ENCODE measurements around the gene PNMA8A. TPM values are rescaled to one million over a fixed set of nuclear protein-coding genes. Genes with fewer than 3 reads are reported as not detected.

Gene PNMA8A
- polyA plus RNA-seq, 2 of the 4 experiments (the other 2 are of a cell fraction), result 11.2 to 15.4 TPM

DNA sequence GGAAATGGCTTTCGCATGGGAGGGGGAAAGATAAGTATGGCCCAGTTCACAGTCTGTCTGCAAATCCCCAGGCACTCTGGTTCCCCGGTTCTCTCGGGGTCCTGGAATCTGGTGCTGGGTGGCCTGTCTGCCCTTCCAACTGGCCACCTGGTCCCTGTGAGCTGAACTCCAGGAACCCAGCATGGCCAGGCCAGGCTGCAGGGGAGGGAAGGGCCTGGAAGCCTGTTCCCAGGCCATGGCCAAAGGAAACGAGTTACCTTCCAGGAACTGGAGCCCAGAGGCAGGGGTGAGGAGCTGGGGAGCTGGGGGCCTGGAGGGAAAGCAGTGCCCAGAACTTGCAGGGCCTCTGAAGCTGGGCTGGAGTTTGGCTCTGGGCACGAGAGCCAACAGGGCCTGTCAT, 23.5 kb downstream of the PNMA8A start:
- FAIRE-seq, result no peak

DNA sequence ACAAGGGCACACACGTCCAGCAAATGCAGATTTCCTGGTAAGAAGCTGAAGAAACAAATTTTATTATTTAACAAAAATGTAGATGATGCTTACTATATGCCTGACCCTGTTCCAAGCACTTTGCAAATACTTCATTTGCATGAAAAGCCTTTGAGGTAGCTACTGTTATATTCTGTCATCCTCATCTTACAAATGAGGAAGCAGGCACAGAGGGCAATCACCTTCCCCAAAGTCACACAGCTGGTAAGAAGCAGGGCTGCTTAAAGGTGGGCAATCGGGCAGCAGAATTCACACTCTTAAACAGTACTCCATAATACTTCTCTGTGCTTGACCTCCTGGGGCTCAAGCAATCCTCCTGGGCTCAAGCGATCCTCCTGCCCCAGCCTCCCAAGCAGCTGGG, 24.4 kb downstream of the PNMA8A start:
- ATAC-seq (no peak), FAIRE-seq (no peak), DNase-seq (ENCODE audit: low read depth in 1 of 2, low spot score in 1 of 2) (no peak)
- Histone ChIP-seq H3K4me2 (no peak overlapping the region), H3K9me3 (no peaks in the 10 kb centered on the region), H3K4me1 (peaks cover 13% of the 10 kb centered on the region), H3K4me3 (no peak overlapping the region), H3K27ac (no peak overlapping the region)
- WGBS (ENCODE audit: missing lambda C conversion rate), result 37% methylated on average over 3 of the region's 3 CpGs
- ChIA-PET POLR2A (no interaction called here), CTCF (interaction anchor here (0.7 to 3.7 kb wide), 7 partner anchors 22 to 370 kb away, joined by 3 to 11 read pairs (median 5); no protein-coding TSS in a partner anchor)
- TF ChIP-seq CHD4 (IDR thresholded peaks at IDR 0.05; ENCODE audit: borderline replicate concordance), result no peak
- no peak for TF ChIP-seq HOXA7 (CRISPR knock-in tag; IDR thresholded peaks at IDR 0.05)
- no peak for TF ChIP-seq CBX2 (IDR thresholded peaks at IDR 0.05; ENCODE audit: borderline replicate concordance, low read depth)
- TF ChIP-seq, protein P1, sequence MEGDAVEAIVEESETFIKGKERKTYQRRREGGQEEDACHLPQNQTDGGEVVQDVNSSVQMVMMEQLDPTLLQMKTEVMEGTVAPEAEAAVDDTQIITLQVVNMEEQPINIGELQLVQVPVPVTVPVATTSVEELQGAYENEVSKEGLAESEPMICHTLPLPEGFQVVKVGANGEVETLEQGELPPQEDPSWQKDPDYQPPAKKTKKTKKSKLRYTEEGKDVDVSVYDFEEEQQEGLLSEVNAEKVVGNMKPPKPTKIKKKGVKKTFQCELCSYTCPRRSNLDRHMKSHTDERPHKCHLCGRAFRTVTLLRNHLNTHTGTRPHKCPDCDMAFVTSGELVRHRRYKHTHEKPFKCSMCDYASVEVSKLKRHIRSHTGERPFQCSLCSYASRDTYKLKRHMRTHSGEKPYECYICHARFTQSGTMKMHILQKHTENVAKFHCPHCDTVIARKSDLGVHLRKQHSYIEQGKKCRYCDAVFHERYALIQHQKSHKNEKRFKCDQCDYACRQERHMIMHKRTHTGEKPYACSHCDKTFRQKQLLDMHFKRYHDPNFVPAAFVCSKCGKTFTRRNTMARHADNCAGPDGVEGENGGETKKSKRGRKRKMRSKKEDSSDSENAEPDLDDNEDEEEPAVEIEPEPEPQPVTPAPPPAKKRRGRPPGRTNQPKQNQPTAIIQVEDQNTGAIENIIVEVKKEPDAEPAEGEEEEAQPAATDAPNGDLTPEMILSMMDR (IDR thresholded peaks at IDR 0.05), result no peak
- no peak for TF ChIP-seq ZSCAN20 (CRISPR knock-in tag; IDR thresholded peaks at IDR 0.05)
- TF ChIP-seq GATA3 (IDR thresholded peaks at IDR 0.05; ENCODE audit: borderline replicate concordance), result no peak
- TF ChIP-seq NFE2L2 (conservative IDR thresholded peaks at IDR 0.05; ENCODE audit: low read length), result no peak
- no peak for TF ChIP-seq HOXB13 (CRISPR knock-in tag; IDR thresholded peaks at IDR 0.05; ENCODE audit: low read depth)
- TF ChIP-seq FOXS1 (CRISPR knock-in tag; IDR thresholded peaks at IDR 0.05), result no peak
- TF ChIP-seq, protein P2, sequence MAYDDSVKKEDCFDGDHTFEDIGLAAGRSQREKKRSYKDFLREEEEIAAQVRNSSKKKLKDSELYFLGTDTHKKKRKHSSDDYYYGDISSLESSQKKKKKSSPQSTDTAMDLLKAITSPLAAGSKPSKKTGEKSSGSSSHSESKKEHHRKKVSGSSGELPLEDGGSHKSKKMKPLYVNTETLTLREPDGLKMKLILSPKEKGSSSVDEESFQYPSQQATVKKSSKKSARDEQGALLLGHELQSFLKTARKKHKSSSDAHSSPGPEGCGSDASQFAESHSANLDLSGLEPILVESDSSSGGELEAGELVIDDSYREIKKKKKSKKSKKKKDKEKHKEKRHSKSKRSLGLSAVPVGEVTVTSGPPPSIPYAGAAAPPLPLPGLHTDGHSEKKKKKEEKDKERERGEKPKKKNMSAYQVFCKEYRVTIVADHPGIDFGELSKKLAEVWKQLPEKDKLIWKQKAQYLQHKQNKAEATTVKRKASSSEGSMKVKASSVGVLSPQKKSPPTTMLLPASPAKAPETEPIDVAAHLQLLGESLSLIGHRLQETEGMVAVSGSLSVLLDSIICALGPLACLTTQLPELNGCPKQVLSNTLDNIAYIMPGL (CRISPR knock-in tag; IDR thresholded peaks at IDR 0.05; ENCODE audit: borderline replicate concordance), result no peak
- TF ChIP-seq RCOR1 (IDR thresholded peaks at IDR 0.05; ENCODE audit: low read depth, low read length), result no peak
- TF ChIP-seq CBX8 (IDR thresholded peaks at IDR 0.05), result no peak
- TF ChIP-seq, protein P3, sequence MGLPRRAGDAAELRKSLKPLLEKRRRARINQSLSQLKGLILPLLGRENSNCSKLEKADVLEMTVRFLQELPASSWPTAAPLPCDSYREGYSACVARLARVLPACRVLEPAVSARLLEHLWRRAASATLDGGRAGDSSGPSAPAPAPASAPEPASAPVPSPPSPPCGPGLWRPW (IDR thresholded peaks at IDR 0.05), result no peak
- no peak for TF ChIP-seq HDAC2 (IDR thresholded peaks at IDR 0.05)
- TF ChIP-seq, protein P4, sequence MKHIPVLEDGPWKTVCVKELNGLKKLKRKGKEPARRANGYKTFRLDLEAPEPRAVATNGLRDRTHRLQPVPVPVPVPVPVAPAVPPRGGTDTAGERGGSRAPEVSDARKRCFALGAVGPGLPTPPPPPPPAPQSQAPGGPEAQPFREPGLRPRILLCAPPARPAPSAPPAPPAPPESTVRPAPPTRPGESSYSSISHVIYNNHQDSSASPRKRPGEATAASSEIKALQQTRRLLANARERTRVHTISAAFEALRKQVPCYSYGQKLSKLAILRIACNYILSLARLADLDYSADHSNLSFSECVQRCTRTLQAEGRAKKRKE (CRISPR knock-in tag; IDR thresholded peaks at IDR 0.05; ENCODE audit: low read depth), result no peak
- TF ChIP-seq MAFK (IDR thresholded peaks at IDR 0.05; ENCODE audit: partially characterized antibody), result no peak
- no peak for TF ChIP-seq FOSB (CRISPR knock-in tag; IDR thresholded peaks at IDR 0.05)
- no peak for TF ChIP-seq TFCP2L1 (CRISPR knock-in tag; IDR thresholded peaks at IDR 0.05)
- no peak for TF ChIP-seq RNF2 (IDR thresholded peaks at IDR 0.05; ENCODE audit: borderline replicate concordance, low read depth)

More for the DNA sequence above, 23.5 kb downstream of the PNMA8A start:
- ATAC-seq, result 0 out of 6 replicates have a peak, but pooled peaks of 1 of the 2 experiments have one; percentile 28
- ChIA-PET POLR2A (no interaction called here), CTCF (interaction anchor here (0.9 to 3.7 kb wide), 10 partner anchors 9 to 371 kb away, joined by 3 to 11 read pairs (median 4); no protein-coding TSS in a partner anchor)
- no peak for TF ChIP-seq FOSB (CRISPR knock-in tag; IDR thresholded peaks at IDR 0.05)
- no peak for TF ChIP-seq FOXS1 (CRISPR knock-in tag; IDR thresholded peaks at IDR 0.05)
- TF ChIP-seq HEYL (CRISPR knock-in tag; IDR thresholded peaks at IDR 0.05), result no peak
- no peak for TF ChIP-seq HDAC2 (IDR thresholded peaks at IDR 0.05)
- TF ChIP-seq CBX2 (IDR thresholded peaks at IDR 0.05; ENCODE audit: borderline replicate concordance, low read depth), result no peak
- TF ChIP-seq JUN (IDR thresholded peaks at IDR 0.05), result no peak
- no peak for TF ChIP-seq POLR2A (IDR thresholded peaks at IDR 0.05; ENCODE audit: low read length)
- no peak for TF ChIP-seq BHLHE40 (IDR thresholded peaks at IDR 0.05; ENCODE audit: low read depth, low read length)
- H3K4me1 ChIP-seq, result peaks cover 7% of the 10 kb centered on the region
- no peaks in the 10 kb centered on the region for H3K9me3 ChIP-seq
- DNase-seq (ENCODE audit: low read depth in 1 of 2, low spot score in 1 of 2), result no peak
- 0 out of 6 replicates have a peak overlapping the region, but pooled peaks of 1 of the 2 experiments have one; percentile 17 for H3K27ac ChIP-seq
- no peak overlapping the region for H3K4me3 ChIP-seq
- H3K4me2 ChIP-seq, result no peak overlapping the region
- WGBS (ENCODE audit: missing lambda C conversion rate), result 81% methylated on average over 5 of the region's 5 CpGs

Measured in A549 (cell line).